Renal cortical epithelial cell (primary cell): Measurements from ENCODE around the gene MRPS7. TPM values are rescaled to one million over a fixed set of nuclear protein-coding genes. Genes with fewer than 3 reads are reported as not detected.
"Not testable (repeated sequence)": the region's sequence is repeated elsewhere in the genome, so short reads cannot be mapped to it uniquely, and the experiment has no call there.

Experiments
- DNase-seq: peaks from one replicate; pipeline ENCODE4 v3.0.0-alpha.2; 2011; ENCODE audit warnings: low read depth
- total RNA-seq: library from RNA; depleted of rRNA; stranded (reverse); fragments of >200 nt; gene quantifications from 2 replicates; pipeline ENCODE4 v1.2.3, GENCODE V29; 2014

The MRPS7 gene
- total RNA-seq, 1 donor from 2014 or later: 45.9 TPM

DNA sequence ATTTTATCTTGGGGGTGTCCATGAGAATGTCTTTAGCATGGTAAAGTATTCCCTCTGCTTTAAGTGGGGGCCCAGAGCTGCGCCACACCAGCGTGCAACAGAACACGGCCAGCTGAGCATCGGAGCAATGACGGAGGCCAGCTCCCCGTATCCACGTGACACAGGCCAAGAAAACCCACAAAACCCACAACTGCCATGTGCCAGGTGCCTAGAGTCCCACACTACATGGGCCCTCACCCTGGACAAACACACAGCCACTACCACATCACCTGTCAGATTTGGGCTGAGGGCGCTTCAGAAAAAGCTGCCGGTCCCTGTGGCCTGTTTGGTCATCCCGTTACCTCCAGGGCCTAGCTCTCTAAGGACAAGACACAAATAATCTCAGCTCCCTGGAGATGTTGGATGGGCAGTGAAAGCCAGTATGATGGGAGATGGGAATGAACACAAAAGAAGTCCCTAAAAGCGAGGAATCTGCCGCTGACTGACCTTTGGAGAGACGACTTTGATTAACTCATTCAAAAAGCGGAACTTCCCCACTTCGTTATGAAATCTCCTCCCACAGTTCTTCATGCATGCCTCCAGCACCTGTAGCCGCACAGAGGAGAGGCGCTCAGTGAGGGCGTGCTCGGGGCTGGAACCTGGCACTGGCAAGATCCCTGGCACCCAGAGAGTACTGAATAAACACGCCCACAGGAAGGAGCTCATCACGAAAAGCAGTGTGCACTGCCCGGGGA, 17.4 kb upstream of the MRPS7 start:
- no peak for DNase-seq

DNA sequence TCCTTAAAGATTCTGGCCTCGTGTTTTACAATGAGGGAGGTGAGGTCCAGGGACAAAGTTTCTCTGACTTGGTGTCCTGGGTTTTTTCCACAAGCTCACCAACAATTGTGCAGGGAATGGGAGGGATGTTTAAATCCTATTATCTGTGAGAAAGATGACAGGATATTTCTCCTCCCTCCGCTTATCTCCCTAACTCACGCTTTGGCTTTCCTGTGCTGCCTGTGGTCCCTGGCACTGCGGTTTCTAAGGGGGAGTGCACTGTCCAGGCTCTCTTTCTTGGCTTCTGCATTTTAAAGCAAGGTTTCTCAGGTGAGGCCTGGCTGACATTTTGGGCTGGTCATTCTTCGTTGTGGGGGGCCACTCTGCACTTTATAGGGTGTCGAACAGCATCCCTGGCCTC, 16.7 kb upstream of the MRPS7 start:
- no peak for DNase-seq

DNA sequence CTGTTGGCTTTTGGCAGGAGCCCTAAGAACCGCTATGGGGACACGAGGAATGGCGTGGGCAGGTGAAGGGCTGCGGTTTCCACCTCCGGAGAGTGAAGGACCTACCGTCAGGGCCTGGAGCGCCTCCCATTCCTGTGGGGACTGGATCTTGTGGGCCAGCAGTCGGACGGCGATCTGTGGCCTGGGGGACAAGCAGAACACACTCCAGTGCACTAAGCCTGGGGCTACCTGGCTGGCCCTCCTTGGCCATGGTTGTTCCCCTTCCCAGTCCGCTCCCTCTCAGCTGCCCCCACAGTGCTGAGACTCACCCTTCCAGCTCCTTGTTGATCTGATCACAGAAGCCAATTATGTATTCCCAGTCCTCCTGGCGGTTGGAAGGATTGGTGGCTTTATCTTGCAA, 15.3 kb upstream of the MRPS7 start:
- DNase-seq: no peak

DNA sequence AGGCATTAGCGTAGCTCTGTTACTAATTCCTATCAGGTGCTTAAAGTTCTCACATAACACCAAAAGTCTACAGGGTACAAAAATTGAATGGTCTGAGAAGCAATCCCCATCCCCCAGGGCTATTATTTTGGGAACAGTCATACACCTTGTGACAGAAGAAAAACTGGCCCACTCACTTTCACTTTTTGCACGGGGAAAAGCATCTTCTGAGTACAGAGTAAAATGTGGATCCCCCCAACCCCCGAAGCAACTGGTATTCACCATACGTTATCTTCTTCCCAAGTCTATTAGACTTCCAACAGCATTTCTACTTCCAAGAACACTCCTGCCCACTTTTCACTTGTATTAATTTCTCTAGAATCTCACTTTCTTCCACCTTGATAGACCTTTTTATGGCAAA, 12.1 kb upstream of the MRPS7 start:
- no peak for DNase-seq

DNA sequence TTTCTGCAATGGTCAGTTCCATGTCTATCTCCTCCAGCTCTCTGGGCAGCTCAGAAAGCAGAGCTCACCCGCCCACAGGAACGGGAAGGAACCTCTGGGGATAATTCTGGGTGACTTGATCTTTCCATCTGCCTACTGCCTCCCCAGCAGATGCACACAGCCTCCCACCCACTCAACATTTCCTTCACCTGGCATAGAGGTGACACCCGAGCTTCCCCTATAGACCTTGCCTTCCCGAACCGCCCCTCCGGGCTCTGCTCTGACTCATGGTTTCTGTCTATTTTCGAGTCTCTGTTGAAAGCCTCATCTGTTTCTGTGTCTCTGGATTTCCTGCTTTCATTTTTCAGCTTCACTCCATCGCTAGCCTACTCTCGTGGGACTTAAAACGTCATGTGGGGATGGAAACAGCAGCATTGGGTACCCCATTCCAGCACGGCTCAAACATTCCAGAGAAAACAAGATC, 11.6 kb upstream of the MRPS7 start:
- DNase-seq: peak; percentile 39

DNA sequence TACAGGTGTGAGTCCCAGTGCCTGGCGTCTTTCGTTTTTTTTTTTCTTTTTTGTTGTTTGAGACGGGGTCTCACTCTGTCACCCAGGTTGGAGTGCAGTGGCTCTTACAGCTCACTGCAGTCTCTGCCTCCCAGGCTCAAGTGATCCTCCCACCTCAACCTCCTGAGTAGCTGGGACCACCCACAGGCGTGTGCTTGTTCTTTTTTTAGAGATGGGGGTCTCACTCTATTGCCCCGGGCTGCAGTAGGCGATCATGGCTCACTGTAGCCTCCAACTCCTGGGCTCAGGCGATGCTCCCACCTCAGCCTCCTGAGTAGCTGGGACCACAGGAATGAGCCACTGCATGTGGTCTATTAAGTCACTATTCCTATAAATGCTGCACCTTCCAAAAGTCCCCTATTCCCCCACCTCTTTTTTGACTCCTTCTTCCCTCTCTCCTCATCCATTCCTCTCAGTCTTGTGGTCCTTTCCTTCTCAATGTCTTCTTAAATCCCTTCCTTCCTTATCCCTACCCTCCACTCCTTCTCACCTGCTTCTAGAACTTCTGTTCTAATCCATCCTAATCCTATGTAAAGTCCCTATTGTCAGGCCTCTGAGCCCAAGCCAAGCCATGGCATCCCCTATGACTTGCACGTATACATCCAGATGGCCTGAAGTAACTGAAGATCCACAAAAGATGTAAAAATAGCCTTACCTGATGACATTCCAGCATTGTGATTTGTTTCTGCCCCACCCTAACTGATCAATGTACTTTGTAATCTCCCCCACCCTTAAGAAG, 9.5 kb upstream of the MRPS7 start:
- DNase-seq: no peak

DNA sequence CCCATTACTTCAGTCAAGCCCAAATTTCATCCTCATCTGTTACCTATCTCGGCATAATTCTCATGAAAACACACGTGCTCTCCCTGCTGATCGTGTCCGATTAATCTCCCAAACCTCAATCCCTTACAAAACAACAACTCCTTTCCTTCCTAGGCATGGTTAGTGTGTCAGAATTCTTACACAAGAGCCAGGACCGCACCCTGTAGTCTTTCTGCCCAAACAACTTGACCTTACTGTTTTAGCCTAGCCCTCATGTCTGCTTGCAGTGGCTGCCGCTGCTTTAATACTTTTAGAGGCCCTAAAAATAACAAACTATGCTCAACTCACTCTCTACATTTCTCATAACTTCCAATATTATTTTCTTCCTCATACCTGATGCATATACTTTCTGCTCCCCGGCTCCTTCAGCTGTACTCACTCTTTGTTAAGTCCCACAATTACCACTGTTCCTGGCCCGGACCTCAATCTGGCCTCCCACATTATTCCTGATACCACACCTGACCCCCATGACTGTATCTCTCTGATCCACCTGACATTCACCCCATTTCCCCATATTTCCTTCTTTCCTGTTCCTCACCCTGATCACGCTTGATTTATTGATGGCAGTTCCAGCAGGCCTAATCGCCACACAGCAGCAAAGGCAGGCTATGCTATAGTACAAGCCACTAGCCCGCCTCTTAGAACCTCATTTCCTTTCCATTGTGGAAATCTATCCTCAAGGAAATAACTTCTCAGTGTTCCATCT, 5.6 kb upstream of the MRPS7 start:
- not testable (repeated sequence) for DNase-seq

DNA sequence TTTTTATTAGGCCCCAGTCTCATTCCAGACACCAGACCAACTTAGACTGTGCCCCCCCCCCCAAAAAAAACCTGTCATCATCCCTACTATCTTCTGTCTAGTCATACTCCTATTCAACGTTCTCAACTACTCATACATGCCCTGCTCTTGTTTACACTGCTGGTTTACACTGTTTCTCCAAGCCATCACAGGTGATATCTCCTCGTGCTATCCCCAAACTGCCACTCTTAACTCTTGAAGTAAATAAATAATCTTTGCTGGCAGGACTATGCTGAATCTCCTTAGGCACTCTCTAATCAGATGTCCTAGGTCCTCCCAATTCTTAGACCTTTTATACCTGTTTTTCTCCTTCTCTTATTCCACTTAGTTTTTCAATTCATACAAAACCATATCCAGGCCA, 4.5 kb upstream of the MRPS7 start:
- DNase-seq: not testable (repeated sequence)

DNA sequence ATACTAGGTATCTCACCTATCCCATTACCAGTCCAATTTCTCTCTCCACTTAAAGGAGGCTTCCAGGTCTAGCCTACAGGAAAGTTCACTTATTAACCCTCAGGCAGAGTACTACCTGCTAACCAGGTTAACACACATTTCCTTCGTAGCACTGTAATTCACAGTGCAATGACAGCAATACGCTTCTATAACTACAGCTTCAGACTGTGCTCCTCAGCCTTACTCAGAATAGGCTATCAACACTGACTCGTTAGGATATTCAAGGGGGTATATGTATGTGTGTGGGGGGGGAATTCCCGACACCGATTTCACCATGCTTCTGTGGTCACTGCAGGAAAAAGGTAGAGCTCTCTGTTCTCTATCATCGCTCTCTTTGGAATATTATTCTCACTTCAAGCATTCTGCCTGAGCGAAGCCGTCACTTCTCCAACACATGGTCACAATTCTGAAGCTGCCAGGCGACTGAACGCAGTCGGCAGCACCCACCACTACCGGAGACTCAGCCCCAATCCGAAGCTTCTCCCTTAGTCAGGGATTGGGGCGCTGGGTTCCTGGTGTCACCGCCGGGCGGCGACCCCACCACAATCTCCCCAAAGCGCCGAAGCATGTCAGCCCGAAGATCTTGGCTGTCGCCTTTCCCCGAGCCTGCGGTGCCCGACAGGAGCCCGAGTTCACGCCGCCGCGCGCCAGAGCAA, 891 bp upstream of the MRPS7 start:
- peak; percentile 25 for DNase-seq

DNA sequence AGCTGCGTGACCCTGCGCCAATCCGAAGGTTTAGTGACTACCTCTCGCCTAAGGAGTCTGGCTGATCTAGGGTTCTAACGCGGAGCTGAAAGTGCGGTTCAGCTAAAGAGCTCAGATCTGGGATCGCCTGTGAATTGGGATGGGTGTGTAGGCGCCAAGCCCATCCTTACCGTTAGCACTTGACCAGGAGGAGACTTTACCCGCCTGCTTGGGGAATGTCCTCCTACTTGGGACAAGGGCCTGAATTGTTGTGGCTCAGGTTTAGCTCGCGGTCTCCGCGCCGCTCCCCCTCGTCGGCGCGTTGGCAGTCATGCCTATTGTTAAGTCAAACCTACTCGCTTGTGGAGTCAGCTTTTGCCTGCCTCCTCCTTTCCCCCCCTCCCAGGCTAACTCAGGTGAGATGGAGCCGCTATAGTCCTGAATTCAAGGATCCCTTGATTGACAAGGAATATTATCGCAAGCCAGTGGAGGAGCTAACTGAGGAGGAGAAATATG, 480 bp downstream of the MRPS7 start:
- no peak for DNase-seq

DNA sequence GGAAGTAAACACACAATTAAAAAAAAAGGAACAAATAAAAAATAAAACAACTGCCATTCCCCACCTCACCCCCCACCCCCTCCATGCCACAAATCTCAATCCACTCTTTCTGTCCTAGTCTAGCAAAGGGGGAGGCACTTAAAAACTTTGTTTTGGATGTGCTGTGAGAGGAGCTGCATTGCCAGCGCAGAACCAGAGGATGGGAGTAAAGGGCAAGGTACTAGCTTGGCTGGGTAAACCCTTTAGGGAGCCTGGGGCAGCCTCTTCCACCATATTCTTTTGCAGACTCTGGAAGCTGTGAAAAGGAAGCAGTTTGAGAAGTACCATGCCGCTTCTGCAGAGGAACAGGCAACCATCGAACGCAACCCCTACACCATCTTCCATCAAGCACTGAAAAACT, 1.4 kb downstream of the MRPS7 start:
- no peak for DNase-seq

DNA sequence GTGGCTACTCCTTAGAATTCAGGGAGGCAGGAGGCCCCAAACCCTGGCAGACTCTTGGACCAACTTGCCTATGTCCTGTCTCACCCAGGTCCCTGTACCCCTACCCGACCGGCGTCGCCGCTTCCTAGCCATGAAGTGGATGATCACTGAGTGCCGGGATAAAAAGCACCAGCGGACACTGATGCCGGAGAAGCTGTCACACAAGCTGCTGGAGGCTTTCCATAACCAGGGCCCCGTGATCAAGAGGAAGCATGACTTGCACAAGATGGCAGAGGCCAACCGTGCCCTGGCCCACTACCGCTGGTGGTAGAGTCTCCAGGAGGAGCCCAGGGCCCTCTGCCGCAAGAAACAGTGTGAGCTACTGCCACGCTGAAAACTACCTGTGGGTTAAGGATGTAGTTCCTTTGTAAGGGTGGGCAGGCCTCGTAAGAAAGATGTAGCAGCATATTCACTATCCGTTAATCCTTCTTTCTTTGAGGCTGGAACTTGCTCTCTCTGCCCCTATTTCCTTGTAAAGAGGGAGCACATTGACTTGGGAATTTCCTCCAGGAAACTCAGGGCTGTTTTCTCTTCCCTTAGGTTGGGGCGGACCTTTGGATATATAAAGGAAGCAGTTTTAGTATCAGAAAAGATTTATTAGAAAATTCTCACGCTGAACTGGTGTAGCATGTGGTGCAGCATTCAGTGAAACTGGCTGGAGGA, 4.1 kb downstream of the MRPS7 start:
- DNase-seq: no peak

DNA sequence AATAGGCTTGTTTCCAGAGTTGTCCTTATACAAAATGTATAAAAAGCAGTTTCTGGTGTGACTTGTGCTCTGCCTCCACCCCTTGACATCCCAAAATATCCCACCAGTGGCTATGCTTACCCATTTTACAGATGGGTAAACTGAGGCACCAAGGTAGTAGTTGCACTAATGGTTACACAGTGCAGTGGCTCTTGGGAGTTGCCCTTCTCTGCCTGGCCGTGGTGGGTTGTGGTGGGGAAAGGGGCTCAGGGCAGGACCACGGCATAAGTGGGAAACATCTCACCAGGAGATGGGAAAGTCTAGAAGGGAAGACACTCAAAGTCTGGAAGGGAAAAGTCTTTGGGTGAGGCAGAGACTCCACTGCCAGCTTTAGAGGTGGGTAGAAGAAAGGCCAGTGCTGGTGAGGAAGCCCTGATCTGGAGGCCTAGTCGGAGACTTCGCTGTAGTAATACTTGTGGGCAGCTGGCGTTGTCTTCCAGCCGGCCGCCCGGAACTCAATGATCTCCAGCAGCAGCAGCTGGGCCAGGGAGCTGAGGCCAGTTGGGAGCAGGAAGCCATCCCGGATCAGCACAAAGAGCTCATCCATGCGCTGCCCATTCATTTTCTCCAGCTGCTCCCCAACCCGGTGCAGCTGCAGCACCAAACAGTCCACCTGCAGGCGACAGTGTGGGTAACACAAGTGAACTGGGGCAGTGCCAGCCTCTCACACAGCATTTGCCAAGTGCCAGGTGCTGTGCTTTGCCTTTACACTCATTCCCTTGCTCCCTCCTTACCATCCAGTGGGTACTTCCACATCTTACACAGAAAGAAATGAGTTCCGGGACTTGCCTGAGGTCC, 4.9 kb downstream of the MRPS7 start:
- DNase-seq: no peak

DNA sequence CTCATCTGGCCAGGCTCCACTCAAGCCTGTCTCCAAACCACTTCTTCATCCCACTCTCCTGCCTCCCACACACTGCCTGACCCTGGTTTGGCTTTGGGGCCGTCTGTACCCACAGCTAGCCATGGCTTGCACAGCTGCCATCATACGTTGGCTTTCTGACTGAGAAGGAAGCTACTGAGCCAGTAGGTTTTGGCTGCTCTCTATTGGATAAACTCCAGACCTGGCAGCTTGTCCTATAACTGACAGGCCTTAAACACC, 5.4 kb downstream of the MRPS7 start:
- DNase-seq: no peak

DNA sequence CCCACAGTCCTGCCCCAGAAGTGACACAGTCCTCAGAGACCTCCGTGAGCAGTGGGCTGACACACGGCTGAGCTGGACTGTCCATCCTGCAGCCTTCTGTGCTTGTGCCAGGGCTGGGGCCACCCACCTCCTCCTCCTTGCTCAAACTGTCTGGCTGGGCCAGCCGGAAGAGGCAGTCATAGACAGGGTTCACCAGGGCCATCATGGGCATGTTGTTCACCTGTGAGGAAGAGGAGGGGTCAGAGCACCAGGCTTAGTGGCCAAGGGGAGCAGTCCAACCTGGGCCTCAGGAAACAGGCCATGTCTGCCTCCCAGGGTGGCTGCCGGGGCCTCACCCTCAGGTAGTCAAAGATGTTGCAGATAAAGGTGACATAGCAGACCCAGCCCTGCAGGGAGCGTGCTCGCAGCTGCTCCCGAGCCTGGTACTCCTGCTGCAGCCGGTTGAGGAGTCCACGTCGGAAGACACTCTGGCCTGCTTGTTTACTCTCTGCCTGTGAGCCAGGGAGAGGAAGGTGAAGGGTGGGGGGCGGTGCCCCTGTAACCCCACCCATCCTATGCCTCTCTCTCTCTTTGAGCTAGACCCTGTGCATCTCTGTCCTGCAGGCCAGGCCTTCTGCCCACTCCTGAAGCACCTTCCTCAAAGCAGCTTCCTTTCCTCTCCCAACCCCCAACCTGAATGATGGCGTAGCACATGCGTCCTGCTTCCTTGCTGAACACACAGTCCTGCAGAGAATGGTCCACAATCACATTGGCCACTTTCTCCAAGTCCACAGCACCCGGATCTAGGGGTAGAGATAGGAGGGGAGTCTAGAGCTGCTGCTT, 5.9 kb downstream of the MRPS7 start:
- no peak for DNase-seq

DNA sequence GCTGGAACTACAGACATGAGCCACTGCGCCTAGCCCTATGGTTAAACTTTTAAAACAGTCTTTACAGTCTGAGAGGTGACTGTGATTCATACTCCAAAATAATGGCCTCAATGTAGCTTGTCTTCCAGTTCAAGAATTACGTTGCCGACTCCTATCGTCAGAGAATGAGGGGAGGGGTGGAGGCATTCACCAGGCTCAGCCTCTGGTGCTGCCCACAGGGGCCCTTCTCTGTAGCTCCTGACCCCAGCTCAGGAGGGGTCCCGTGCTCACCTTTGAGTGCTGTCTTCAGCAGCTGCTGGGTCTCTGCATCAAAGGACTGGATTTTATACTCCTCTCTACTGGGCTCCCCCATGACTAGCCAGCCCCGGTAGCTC, 8.2 kb downstream of the MRPS7 start:
- no peak for DNase-seq

DNA sequence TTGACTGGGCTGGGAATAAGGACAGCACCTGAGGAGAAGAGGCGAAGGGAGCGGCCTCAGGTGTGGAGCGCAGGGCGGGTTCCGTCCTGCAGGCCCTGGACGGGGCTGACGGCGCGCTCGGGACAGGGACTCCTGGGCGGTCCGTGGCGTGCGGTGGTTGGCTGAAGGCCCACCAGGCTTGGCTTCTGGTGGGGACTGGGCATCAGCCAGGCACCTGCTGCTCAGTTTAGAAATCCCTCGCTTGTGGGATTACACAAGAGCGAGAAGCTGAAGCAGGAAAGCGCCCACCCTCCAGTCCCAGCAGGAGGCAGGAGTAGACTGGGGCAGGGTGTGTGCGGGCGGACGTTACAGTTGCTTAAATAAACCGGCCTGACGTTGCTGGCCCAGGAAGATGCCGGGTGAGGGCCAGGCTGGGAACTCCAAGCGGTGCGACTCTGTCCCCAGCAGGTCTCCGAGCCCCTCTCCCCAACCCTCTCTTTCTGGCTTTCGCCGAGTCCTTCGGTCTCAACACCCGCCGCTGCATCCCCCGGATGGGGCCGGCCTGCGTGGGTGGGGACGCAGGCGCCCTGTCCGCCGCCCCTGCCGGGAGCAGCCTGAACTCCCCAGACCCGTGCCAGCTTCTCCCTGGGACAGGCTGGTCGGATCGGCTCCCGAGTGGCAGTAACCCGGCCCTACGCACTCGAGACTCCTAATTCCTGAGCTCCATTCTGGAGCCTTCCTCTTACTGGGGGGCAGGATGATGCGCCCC, 8.7 kb downstream of the MRPS7 start:
- peak; percentile 74 for DNase-seq

DNA sequence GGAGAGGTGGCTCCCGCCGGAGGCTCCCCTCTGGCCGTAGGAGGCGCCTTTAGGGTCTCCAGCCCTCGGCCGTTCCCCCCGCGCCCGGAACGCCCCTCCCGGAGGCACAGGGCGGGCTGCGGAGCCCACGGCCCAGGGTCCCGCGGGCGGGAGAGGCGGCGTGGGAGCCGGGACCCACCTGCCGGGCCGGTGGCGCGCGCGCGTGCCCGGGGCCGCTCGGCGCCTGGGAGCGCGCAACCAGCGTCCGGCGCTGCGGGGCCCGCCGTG, 9.2 kb downstream of the MRPS7 start, which contains the start of gene MIF4GD:
Gene MIF4GD (minus strand): TSS at position 266 of the 267 bp plus-strand sequence. CDS start 1,036 bp downstream, outside the sequence.
- DNase-seq: no peak
